NCI-H69 (cell line): ENCODE measurements around the gene RADIL.

Experiments
- DNase-seq: peaks from one replicate; lab custom pipeline; 2025; lab: John Stamatoyannopoulos, UW

The RADIL gene

GRCh38 chr7:4851459-4852422 lies 31.8 kb downstream of the RADIL start:
- DNase-seq, result no peak

GRCh38 chr7:4850262-4850795 lies 33.2 kb downstream of the RADIL start:
- no peak for DNase-seq

DNA sequence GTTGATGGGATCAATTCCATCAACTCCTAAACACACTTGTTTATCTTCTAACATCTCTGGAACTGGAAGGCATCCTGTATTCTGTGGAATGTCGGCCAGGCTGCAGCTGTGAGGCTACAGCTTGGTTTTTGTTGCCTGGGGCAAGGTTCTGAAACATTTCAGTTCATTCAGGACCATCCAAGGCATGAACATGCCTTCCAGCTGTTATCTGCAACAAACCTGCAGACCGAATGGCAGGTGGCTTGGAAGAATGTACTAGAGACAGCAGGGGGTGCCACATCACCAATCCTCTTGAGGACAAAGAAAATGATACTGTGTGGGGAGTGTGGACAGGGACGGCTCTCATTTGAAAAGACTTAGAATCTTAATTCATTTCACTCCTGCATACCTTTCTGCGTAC lies 34.1 kb downstream of the RADIL start:
- DNase-seq, result peak; percentile 78

DNA sequence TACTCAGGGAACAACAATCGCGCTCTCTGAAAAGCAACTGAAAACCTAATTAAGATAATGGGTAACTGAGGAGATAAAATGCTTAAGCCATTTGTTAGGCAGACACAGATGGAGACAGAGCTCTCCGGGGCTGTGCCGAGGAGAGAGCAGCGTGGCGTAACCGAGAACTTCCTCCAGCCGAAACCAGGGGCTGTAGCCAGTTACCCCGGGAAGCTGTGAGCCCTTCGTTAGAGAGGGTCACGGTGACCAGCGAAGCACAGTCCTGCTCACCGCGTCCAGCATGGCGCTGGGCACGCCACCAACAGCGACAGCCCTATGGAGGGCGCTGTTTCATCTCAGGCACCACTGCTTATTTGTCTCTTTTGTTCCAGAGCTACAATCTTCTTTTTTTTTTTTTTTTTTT lies 37.8 kb downstream of the RADIL start:
- DNase-seq, result peak; percentile 85

DNA sequence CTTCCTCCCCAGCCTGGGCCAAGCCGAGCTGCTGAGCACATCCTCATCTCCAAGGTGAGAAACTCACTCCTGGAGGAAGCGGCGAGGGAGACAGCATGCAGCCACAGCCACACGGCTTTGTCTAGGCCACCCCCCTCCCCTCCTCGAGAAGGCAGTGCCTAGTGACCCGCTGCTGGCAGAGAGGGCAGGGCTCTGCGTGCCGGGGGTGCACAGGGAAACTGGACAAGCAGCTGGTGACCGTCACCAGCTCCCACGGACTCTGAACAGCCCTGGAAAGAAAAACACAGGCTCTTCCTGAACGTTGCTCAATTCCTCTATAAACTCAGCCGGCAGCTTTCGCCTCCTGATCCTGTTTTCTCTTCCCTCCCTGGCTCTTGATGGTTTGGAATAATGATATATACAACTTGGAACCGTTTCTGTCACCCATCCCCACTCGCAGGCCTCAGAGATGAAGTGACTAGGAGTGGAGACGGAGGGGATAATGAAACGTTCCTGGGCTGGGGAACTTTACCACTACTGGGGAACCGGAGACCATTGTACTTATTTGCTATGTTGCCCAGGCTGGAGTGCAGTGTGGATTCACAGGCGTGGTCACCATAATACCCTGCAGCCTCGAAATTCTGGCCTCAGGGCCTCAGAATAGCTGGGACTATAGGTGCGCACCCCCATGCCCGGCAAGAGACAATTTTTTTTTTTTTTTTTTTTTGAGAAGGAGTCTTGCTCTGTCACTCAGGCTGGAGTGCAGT lies 41.0 kb downstream of the RADIL start:
- DNase-seq, result no peak

- DNase-seq, result no peak
These were observed 41.7 kb downstream of the RADIL start for GRCh38 chr7:4841836-4842235.

DNA sequence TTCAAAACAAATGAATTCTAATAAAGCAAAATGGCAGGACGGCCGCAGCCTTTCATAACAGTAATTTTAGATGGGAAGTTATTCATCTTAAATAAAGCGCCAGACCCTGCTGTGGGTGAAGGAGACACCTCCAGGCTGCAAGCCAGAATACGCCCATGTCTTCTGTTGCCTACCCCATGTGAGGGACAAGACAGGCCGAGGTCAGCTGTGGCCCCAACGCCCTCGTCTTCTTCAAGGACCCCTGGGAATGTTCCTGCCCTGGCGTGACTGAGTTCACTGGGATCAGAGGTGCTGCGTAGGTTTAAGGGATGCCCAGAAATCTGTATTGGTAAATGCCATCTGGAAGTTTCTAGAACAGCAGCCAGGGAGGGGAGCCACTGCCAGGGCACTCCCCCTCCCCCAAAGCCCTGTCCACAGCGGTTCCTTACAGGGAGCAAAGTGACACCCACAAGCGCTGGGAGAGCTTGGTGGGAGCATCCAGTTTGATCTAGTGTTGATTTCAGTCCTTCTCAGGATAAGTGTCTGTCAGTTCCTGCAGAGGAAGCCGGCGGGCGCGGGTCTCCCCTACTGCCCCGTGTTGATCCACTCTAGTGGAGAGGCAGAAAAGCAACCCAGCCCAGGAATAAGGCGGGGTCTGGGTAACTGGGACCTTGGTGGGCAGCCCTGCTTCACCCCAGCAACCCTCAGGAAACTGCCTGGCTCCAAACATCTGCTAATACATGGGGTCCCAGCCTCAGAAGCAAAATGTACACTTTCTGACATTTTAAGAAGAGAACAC lies 42.3 kb downstream of the RADIL start:
- no peak for DNase-seq

- peak; percentile 16 for DNase-seq
These were observed 43.4 kb downstream of the RADIL start for GRCh38 chr7:4840079-4840501.

GRCh38 chr7:4838626-4839334 lies 44.7 kb downstream of the RADIL start:
- DNase-seq, result no peak

GRCh38 chr7:4837803-4838625 lies 45.5 kb downstream of the RADIL start:
- DNase-seq, result peak; percentile 72

- no peak for DNase-seq
These were observed 46.3 kb downstream of the RADIL start for GRCh38 chr7:4837041-4837802.

- no peak for DNase-seq
These were observed 47.3 kb downstream of the RADIL start for GRCh38 chr7:4836206-4836661.

DNA sequence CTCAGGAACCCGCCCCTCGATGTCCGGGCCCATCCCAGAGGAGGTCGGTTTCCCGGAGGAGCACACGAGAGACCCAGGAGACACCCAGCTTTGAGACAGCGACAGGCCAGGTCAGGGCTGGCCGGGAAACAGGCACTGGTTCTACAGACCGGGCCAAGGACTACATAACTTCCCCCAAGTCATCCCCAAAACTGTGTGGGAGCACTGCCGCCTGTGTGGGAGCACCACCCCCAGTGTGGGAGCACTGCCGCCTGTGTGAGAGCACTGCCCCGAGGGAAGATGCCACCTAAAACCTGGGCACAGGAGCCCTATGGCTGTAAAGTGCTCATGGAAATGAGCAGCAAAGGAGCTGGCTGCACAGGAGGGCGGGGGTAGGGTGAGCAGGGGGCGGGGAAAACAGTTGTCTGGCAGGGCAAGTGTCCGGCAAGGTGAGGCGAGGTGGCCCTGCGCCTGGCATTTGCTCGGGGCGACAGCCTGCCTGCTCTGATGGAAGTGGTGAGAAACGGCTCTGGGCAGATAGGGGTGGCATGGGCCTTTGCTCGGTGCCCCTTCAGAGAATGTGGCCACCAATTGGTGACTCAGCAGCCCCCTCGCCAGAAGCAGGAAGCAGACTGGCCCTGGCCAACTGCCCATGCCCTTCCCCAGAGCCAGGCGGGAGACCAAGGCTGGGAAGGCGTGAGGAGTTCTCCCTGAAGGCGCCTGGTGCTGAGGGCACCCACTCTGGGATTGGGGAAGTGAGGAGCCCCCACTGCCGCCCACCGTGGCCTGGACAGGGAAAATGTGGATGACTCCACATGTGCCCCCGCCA lies 47.9 kb downstream of the RADIL start:
- DNase-seq, result no peak

GRCh38 chr7:4834601-4835397 lies 48.7 kb downstream of the RADIL start:
- no peak for DNase-seq

GRCh38 chr7:4833691-4834600 lies 49.6 kb downstream of the RADIL start:
- no peak for DNase-seq

GRCh38 chr7:4833176-4833575 lies 50.3 kb downstream of the RADIL start:
- no peak for DNase-seq

DNA sequence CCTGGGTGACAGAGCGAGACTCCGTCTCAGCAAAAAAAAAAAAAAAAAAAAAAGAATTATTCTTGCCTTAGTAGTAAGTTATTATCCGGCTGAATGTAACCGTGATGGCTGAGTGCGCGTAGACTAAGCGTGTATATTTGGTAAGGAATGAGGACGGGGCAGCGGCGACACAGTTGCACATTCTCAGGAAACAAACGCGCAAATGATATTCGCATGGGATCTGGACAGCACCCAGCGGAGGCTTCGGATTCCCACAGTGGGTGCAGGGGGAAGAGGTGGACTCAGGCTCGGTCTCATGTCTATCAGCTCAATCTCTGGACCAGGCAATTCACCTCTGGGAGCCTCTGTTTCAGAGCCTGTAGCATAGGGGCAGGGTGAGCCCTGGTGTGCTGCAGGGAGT lies 50.8 kb downstream of the RADIL start:
- no peak for DNase-seq
